Measurements from ENCODE around the gene OR2V2. TPM values are rescaled to one million over a fixed set of nuclear protein-coding genes. Genes with fewer than 3 reads are reported as not detected.
"Not testable (repeated sequence)": the region's sequence is repeated elsewhere in the genome, so short reads cannot be mapped to it uniquely, and the experiment has no call there.

Gene OR2V2
- polyA plus RNA-seq (2011; rRNA removed) (not detected in 2 replicates), polyA minus RNA-seq (2011; rRNA and poly(A)+ RNA removed) (not detected in 2 replicates)

GRCh38 chr5:181146927-181147636 is at the start of gene OR2V2:
OR2V2 (plus strand) TSS chr5:181147586; CDS start chr5:181154943, 7,357 bp downstream.
- POLR2A ChIA-PET; H3K27ac ChIP-seq (ENCODE audit: low read depth, low read length); DNase-seq (ENCODE audit: low read depth, low spot score); H3K9me3 ChIP-seq (ENCODE audit: control insufficient read depth, insufficient read depth, low read length); H3K27me3 ChIP-seq (ENCODE audit: control insufficient read depth, insufficient read depth, low read length); H3K4me3 ChIP-seq (ENCODE audit: low read depth, low read length): not testable (repeated sequence)
- CTCF ChIA-PET: interaction anchor here (0.6 to 0.7 kb wide), 2 partner anchors 13 to 276 kb away, joined by 3 to 6 read pairs; no protein-coding TSS in a partner anchor

GRCh38 chr5:181097759-181098491 is 49.5 kb upstream of the OR2V2 start:
- H3K4me3 ChIP-seq (ENCODE audit: low read depth, low read length); H3K9me3 ChIP-seq (ENCODE audit: control insufficient read depth, insufficient read depth, low read length); CTCF ChIA-PET; DNase-seq (ENCODE audit: low read depth, low spot score); POLR2A ChIA-PET; H3K27ac ChIP-seq (ENCODE audit: low read depth, low read length): not testable (repeated sequence)
- peaks cover 12% of the 10 kb centered on the region for H3K27me3 ChIP-seq (ENCODE audit: control insufficient read depth, insufficient read depth, low read length)

GRCh38 chr5:181098762-181099601 is 48.4 kb upstream of the OR2V2 start:
- H3K9me3 ChIP-seq (ENCODE audit: control insufficient read depth, insufficient read depth, low read length): no peaks in the 10 kb centered on the region
- DNase-seq (ENCODE audit: low read depth, low spot score): no peak
- no peak overlapping the region for H3K4me3 ChIP-seq (ENCODE audit: low read depth, low read length)

GRCh38 chr5:181099602-181100086 is 47.7 kb upstream of the OR2V2 start:
- H3K4me3 ChIP-seq (ENCODE audit: low read depth, low read length): no peak overlapping the region
- ChIA-PET POLR2A (no interaction called here), CTCF (interaction anchor here (1.4 kb wide), 1 partner anchor 69 kb away, joined by 4 read pairs; no protein-coding TSS in a partner anchor)
- H3K9me3 ChIP-seq (ENCODE audit: control insufficient read depth, insufficient read depth, low read length): no peaks in the 10 kb centered on the region
- H3K27me3 ChIP-seq (ENCODE audit: control insufficient read depth, insufficient read depth, low read length): peaks cover 14% of the 10 kb centered on the region
- no peak for TF ChIP-seq CTCF (IDR thresholded peaks at IDR 0.05; ENCODE audit: low read depth, low read length)
- no peak overlapping the region for H3K27ac ChIP-seq (ENCODE audit: low read depth, low read length)
- DNase-seq (ENCODE audit: low read depth, low spot score): no peak

More at GRCh38 chr5:181098762-181099601, 48.4 kb upstream of the OR2V2 start:
- Histone ChIP-seq H3K27me3 (ENCODE audit: control insufficient read depth, insufficient read depth, low read length) (peaks cover 12% of the 10 kb centered on the region), H3K27ac (ENCODE audit: low read depth, low read length) (no peak overlapping the region)
- ChIA-PET CTCF (no interaction called here), POLR2A (no interaction called here)
- no peak for TF ChIP-seq CTCF (IDR thresholded peaks at IDR 0.05; ENCODE audit: low read depth, low read length)

GRCh38 chr5:181100121-181100875 is 47.1 kb upstream of the OR2V2 start:
- CTCF ChIA-PET: interaction anchor here (1.4 kb wide), 1 partner anchor 68 kb away, joined by 4 read pairs; no protein-coding TSS in a partner anchor
- no peak for DNase-seq (ENCODE audit: low read depth, low spot score)

GRCh38 chr5:181101030-181101641 is 46.2 kb upstream of the OR2V2 start:
- CTCF ChIA-PET: interaction anchor here (1.4 kb wide), 1 partner anchor 67 kb away, joined by 4 read pairs; no protein-coding TSS in a partner anchor
- POLR2A ChIA-PET; DNase-seq (ENCODE audit: low read depth, low spot score); H3K27ac ChIP-seq (ENCODE audit: low read depth, low read length); H3K9me3 ChIP-seq (ENCODE audit: control insufficient read depth, insufficient read depth, low read length): not testable (repeated sequence)
- Histone ChIP-seq H3K4me3 (ENCODE audit: low read depth, low read length) (0 out of 2 replicates have a peak overlapping the region, but pooled peaks have one; percentile 13), H3K27me3 (ENCODE audit: control insufficient read depth, insufficient read depth, low read length) (peaks cover 14% of the 10 kb centered on the region)

More at GRCh38 chr5:181100121-181100875, 47.1 kb upstream of the OR2V2 start:
- H3K27me3 ChIP-seq (ENCODE audit: control insufficient read depth, insufficient read depth, low read length): peaks cover 14% of the 10 kb centered on the region
- peak overlapping the region; percentile 25; the same call in 1 of the 2 replicates for H3K4me3 ChIP-seq (ENCODE audit: low read depth, low read length)
- no peak for TF ChIP-seq CTCF (IDR thresholded peaks at IDR 0.05; ENCODE audit: low read depth, low read length)
- POLR2A ChIA-PET: no interaction called here
- no peak overlapping the region for H3K27ac ChIP-seq (ENCODE audit: low read depth, low read length)
- no peaks in the 10 kb centered on the region for H3K9me3 ChIP-seq (ENCODE audit: control insufficient read depth, insufficient read depth, low read length)

GRCh38 chr5:181101930-181102674 is 45.3 kb upstream of the OR2V2 start:
- CTCF ChIA-PET, POLR2A ChIA-PET: not testable (repeated sequence)

More at GRCh38 chr5:181101930-181102674, 45.3 kb upstream of the OR2V2 start:
- H3K27me3 ChIP-seq (ENCODE audit: control insufficient read depth, insufficient read depth, low read length): peaks cover 14% of the 10 kb centered on the region
- H3K27ac ChIP-seq (ENCODE audit: low read depth, low read length); H3K4me3 ChIP-seq (ENCODE audit: low read depth, low read length); DNase-seq (ENCODE audit: low read depth, low spot score); H3K9me3 ChIP-seq (ENCODE audit: control insufficient read depth, insufficient read depth, low read length): not testable (repeated sequence)

All from AG04450 (cell line).